HepG2 (cell line): ENCODE results near the gene ANK3.

Experiments used
- SETDB1 ChIP-seq: sonication (generic); formaldehyde crosslinking; IDR thresholded peaks from 2 replicates; pipeline ENCODE4 v1.5.1; 2020; ENCODE audit warnings: missing genetic modification reagents, mild to moderate bottlenecking, borderline replicate concordance
- ZBTB33 ChIP-seq: sonication (generic); formaldehyde crosslinking; IDR thresholded peaks from 2 replicates; pipeline ENCODE4 v1.4.0; 2020; ENCODE audit warnings: missing genetic modification reagents

- TF ChIP-seq SETDB1 (CRISPR knock-in tag) (no peak), ZBTB33 (CRISPR knock-in tag) (no peak)
Observed at GRCh38 chr10:60137292-60137992, 252.2 kb downstream of the ANK3 start.
